ENCODE measurements around the gene H2BK1. TPM values are rescaled to one million over a fixed set of nuclear protein-coding genes. Genes with fewer than 3 reads are reported as not detected.

Gene H2BK1
- total RNA-seq, 1 donor from 2014 or later: not detected

DNA sequence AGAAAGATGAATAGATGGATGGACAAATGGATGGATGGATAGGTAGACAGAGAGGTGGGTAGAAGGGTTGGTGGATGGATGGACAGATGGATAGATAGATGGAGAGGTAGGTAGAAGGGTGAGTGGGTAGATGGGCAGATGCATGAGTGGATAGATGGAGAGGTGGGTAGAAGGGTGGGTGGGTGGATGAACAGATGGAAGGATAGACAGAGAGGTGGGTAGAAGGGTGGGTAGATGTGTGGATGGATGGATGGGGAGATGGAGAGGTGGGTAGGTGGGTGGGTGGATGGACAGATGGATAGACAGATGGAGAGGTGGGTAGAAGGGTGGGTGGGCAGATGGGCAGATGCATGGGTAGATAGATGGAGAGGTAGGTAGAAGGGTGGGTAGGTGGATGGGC lies 12.4 kb downstream of the H2BK1 start:
- H3K4me1 ChIP-seq: no peaks in the 10 kb centered on the region
- H3K27me3 ChIP-seq: no peaks in the 10 kb centered on the region
- H3K27ac ChIP-seq: no peak overlapping the region
- H3K9me3 ChIP-seq: no peaks in the 10 kb centered on the region
- H3K4me3 ChIP-seq: no peak overlapping the region
- DNase-seq (ENCODE audit: low spot score in 2 of 2): no peak
- TF ChIP-seq, protein P1, sequence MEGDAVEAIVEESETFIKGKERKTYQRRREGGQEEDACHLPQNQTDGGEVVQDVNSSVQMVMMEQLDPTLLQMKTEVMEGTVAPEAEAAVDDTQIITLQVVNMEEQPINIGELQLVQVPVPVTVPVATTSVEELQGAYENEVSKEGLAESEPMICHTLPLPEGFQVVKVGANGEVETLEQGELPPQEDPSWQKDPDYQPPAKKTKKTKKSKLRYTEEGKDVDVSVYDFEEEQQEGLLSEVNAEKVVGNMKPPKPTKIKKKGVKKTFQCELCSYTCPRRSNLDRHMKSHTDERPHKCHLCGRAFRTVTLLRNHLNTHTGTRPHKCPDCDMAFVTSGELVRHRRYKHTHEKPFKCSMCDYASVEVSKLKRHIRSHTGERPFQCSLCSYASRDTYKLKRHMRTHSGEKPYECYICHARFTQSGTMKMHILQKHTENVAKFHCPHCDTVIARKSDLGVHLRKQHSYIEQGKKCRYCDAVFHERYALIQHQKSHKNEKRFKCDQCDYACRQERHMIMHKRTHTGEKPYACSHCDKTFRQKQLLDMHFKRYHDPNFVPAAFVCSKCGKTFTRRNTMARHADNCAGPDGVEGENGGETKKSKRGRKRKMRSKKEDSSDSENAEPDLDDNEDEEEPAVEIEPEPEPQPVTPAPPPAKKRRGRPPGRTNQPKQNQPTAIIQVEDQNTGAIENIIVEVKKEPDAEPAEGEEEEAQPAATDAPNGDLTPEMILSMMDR (IDR thresholded peaks at IDR 0.05): no peak
- no peaks in the 10 kb centered on the region for H3K36me3 ChIP-seq
- intact Hi-C loops (cut with DNase I): no loop called here

DNA sequence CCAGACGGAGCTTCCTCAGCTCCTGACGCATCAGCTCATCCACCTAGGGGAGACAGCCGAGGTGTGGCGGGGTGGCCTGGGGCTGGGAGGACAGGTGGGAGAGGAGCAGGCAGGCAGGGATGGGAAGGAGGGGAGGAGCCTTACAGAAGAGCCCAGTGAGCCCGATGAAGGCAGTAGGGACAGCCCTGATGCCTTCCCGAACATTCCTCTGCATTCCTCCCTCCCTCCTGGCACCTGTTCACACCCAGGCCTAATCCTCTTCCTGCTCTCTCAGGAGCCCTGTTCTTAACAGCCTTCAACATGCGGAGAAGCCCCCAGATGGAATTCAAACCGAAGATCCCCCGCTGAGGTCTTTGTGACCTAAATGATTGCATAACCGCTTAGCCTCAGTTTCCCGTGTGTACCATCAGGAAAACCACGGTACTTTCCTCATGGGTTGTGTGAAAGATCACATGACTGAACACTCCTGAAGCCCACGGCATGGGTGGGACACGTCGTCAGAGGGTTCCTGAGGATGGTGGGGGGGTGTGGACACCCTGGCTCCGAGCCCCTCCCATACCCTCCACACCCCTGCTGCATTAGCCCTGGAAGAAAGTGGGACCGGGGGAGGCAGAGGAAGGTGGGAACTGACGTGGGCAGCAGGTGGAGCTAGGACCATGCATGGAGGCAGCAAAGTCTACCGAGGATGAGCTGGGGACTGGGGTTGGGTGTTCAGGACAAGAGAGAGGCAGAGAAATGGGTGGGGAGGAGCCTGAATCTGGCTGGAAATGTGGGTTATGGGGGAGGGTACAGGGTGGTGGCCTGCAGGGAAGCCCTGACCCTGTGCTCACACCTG lies 14.5 kb downstream of the H2BK1 start:
- no peak for DNase-seq (ENCODE audit: low spot score in 2 of 2)
- H3K9me3 ChIP-seq: no peaks in the 10 kb centered on the region
- TF ChIP-seq, protein P1 (IDR thresholded peaks at IDR 0.05): no peak
- H3K27me3 ChIP-seq: no peaks in the 10 kb centered on the region
- no peak overlapping the region for H3K27ac ChIP-seq
- intact Hi-C loops (cut with DNase I): no loop called here
- no peak overlapping the region for H3K4me3 ChIP-seq
- no peaks in the 10 kb centered on the region for H3K36me3 ChIP-seq
- no peaks in the 10 kb centered on the region for H3K4me1 ChIP-seq

DNA sequence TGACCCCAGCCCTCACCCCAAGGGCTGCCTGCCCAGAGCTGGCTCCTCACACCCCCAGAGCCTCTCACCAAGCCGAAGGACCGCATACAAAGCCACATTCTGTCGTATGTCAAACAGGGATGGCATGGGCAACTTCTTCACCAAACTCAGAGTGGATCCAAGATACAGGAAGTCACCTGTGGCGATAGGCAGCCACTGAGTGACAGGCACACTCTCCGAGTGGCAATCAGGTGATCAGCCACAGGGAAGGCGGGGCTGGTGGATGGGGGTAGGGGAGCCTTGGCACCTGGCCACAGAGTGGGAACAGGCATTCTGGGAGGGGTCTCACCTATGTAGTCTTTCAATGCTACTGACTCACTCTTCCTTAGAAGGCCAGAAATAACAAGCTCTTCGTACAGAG lies 16.1 kb downstream of the H2BK1 start:
- H3K4me3 ChIP-seq: no peak overlapping the region
- intact Hi-C loops (cut with DNase I): no loop called here
- no peak overlapping the region for H3K27ac ChIP-seq
- TF ChIP-seq, protein P1 (IDR thresholded peaks at IDR 0.05): no peak
- H3K27me3 ChIP-seq: no peaks in the 10 kb centered on the region
- no peak for DNase-seq (ENCODE audit: low spot score in 2 of 2)
- no peaks in the 10 kb centered on the region for H3K9me3 ChIP-seq
- H3K36me3 ChIP-seq: no peaks in the 10 kb centered on the region
- H3K4me1 ChIP-seq: no peaks in the 10 kb centered on the region

DNA sequence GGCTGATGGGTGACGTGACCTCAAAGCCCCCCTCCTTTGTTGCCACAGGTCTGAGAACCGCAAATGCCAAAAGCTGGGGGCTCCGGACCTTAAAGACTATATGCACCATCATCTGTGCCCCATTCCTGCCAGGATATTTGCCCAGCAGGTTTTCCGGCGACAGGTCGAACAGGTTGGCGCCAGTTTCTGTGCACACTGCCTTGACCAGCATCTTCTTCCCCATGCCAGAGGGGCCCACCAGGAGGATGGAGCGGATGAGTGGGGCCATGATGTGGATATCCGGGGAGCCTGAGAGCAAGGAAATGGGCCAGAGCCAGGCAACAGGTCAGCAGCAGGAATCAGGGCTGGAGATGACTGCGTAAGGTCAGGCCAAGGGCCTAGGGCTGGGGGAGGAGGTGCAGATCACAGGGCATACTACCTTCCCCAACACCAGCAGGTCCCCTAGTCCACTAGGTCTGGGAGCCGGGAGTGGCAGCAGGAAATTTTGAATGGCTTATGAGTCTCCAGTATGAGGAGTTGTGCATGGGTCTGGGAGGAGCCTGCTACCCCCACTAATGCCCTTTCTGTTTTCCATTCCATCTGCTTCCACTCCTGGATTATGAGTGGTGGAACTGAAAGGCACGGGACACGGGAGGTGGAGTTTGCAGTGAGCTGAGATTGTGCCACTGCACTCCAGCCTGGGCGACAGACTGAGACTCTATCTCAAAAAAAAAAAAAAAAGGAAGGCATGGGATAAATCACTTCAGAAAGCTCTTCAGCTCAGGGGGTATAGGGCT lies 16.9 kb downstream of the H2BK1 start:
- H3K4me3 ChIP-seq: no peak overlapping the region
- no peaks in the 10 kb centered on the region for H3K36me3 ChIP-seq
- TF ChIP-seq, protein P1 (IDR thresholded peaks at IDR 0.05): no peak
- DNase-seq (ENCODE audit: low spot score in 2 of 2): no peak
- no peaks in the 10 kb centered on the region for H3K4me1 ChIP-seq
- intact Hi-C loops (cut with DNase I): no loop called here
- no peaks in the 10 kb centered on the region for H3K27me3 ChIP-seq
- H3K9me3 ChIP-seq: no peaks in the 10 kb centered on the region
- no peak overlapping the region for H3K27ac ChIP-seq

DNA sequence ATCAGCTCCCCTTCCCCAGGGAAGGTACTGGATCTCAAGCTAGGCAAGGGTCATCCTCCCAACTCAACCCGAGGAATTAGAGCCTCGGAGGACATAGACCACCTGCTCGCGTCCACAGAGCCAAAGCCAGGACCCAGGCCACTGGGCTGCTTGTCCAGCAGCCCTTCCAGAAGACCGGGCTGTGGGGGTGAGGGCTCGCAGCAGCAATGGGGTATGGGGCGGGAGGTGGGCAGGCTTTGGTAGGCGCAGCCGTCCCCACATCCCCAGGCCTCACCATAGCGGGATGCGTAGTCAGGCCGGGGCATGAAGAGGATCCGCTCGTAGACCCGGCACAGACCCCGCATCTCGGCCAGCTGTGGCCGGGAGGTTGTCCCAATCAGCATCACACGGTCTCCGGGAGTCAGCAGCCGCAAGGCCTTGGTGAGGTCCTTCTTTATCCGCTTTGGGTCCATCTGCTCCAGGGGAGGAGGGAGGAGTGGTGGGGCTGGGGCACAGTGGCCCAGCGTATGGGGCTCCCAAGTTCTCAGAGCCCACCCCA lies 18.2 kb downstream of the H2BK1 start:
- Histone ChIP-seq H3K4me3 (no peak overlapping the region), H3K27ac (no peak overlapping the region), H3K27me3 (no peaks in the 10 kb centered on the region), H3K4me1 (no peaks in the 10 kb centered on the region), H3K36me3 (no peaks in the 10 kb centered on the region), H3K9me3 (no peaks in the 10 kb centered on the region)
- TF ChIP-seq, protein P1 (IDR thresholded peaks at IDR 0.05): no peak
- DNase-seq (ENCODE audit: low spot score in 2 of 2): no peak
- intact Hi-C loops (cut with DNase I): no loop called here

Data from ascending aorta (tissue), 2 donors.